HG03469 (cell line): Measurements from ENCODE around the gene SART1.

Experiments used
- ATAC-seq: cut with Tn5 transposase; IDR thresholded peaks from one replicate; pipeline ENCODE4 v1.9.1; 2021; ENCODE audit warnings: mild to moderate bottlenecking, moderate library complexity, moderate number of reproducible peaks; ENCODE audit not compliant: unreplicated experiment

SART1 gene, protein sequence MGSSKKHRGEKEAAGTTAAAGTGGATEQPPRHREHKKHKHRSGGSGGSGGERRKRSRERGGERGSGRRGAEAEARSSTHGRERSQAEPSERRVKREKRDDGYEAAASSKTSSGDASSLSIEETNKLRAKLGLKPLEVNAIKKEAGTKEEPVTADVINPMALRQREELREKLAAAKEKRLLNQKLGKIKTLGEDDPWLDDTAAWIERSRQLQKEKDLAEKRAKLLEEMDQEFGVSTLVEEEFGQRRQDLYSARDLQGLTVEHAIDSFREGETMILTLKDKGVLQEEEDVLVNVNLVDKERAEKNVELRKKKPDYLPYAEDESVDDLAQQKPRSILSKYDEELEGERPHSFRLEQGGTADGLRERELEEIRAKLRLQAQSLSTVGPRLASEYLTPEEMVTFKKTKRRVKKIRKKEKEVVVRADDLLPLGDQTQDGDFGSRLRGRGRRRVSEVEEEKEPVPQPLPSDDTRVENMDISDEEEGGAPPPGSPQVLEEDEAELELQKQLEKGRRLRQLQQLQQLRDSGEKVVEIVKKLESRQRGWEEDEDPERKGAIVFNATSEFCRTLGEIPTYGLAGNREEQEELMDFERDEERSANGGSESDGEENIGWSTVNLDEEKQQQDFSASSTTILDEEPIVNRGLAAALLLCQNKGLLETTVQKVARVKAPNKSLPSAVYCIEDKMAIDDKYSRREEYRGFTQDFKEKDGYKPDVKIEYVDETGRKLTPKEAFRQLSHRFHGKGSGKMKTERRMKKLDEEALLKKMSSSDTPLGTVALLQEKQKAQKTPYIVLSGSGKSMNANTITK

GRCh38 chr11:65961267-65962140 lies at the start of gene SART1:
Gene SART1 (plus strand): TSS chr11:65961734. CDS start chr11:65961781, 47 bp downstream.
- ATAC-seq = peak; percentile 82

- ATAC-seq = no peak
These were observed 48.7 kb upstream of the SART1 start for GRCh38 chr11:65912845-65913244.

DNA sequence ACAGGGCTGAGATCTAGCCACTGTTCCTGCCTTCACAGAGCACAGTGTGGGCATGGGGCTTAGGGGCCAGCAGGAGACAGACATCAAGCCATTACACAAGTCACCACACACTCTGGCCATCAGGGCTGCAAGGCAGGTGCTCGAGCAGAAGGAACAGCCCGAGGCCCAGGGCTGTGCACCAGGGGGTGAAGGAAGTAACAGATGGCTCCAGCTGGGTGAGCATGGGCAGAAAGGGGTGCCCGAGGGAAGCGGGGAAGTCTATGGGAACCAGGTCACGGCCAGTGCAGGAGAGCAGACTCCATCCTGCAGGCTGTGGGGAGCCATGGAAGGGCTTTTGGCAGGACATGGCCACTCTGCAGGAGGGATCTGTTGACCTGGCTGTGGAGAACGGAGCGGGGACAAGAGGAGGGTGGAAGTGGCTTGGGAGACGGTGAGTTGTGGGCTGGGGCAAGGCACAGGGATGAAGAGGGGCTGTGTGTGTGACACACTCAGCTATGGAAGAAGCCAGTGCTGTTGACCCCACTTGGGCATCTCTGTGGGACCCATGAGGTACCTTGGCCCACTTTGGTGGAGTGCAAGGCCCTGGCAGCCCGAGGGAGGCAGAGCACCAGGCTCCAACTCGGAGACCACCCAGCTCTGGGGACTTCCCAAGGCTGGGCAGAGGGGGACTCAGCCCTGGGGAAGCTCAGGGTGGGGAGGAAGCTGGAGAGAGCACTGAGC lies 46.3 kb upstream of the SART1 start:
- no peak for ATAC-seq

GRCh38 chr11:65915821-65916251 lies 45.7 kb upstream of the SART1 start:
- no peak for ATAC-seq

GRCh38 chr11:65916391-65916790 lies 45.1 kb upstream of the SART1 start:
- no peak for ATAC-seq

DNA sequence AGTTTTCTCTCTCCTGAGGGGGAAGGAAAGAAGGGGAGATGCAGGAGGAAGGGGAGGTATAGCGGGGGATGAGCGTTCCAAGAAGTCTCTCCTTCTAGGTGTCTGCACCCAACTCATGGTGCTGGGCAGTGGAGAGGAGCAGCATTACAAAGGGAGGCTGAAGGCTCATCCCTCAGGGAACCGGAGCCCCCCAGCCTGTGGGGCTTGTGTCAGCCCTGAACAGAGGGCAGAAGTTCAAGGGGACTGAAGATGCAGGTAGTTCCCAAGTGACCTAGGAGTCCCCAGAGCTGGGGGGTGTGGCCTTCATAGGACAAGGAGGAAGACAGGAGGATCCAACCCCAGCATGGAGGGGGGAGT lies 44.5 kb upstream of the SART1 start:
- no peak for ATAC-seq

DNA sequence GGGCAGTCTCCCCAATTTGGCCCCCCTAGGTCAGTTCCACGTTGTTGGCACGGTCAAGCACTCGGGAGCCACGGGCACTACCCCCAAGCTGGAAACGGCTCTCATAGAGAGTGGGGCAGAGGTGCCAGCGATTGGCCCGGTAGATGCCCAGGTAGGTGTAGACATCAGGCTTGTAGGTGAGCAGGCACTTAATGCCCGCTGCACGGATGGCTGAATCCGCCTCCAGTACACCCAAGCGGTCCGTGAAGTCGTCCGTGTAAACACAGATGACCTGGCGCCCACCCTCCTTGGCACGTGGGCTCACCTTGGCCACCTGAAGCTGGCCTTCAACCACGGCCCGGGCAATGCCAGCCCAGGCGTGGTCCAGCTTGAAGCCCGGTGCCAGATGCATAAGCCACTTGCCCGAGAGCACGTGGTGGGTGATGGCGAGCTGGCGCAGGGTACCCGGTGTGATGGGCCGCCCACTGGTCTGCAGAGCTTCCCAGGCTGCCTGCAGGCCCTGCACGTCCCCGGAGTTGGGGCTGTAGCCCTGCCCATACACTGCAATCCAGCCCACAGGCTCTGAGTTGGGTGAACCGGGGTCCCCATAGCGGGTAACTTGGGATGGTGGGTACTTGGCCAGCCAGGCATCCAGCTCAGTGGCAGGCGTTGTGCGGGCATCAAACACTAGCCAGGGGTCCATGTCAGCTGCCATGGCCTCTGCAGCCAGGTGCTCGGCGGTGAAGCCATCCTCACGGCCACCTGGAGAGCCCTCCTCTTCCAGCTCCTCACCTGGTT lies 43.9 kb upstream of the SART1 start:
- ATAC-seq = no peak

- ATAC-seq = no peak
These were observed 43.1 kb upstream of the SART1 start, which contains the start of gene C11orf68 for GRCh38 chr11:65918211-65919140. Gene C11orf68 (minus strand): TSS chr11:65919062. CDS start chr11:65919031, 31 bp downstream.

DNA sequence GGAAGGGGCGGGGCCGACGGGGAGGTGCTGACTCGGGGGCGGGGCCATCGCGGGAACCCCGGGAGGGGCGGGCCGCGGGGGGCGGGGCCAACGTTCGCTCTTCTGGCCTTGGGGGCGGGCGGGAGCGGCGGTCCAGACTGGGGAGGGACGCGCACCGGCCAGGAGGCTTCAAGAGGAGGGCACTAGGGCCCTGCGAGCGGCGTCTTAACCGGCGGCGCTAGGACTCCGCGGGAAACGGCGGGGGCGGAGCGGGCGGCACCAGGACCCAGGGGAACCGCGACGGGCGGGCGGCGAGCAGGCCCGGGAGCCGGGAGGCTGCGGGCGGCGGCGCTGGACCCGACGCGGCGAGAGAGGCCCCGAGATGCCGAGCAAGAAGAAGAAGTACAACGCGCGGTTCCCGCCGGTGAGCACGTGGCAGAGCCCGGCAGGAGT lies 42.4 kb upstream of the SART1 start, which contains the start of gene DRAP1:
TSS of gene DRAP1 (plus strand) at position 286 of the 432 bp plus-strand sequence. CDS start at position 362, 76 bp downstream.
- ATAC-seq = peak; percentile 63

DNA sequence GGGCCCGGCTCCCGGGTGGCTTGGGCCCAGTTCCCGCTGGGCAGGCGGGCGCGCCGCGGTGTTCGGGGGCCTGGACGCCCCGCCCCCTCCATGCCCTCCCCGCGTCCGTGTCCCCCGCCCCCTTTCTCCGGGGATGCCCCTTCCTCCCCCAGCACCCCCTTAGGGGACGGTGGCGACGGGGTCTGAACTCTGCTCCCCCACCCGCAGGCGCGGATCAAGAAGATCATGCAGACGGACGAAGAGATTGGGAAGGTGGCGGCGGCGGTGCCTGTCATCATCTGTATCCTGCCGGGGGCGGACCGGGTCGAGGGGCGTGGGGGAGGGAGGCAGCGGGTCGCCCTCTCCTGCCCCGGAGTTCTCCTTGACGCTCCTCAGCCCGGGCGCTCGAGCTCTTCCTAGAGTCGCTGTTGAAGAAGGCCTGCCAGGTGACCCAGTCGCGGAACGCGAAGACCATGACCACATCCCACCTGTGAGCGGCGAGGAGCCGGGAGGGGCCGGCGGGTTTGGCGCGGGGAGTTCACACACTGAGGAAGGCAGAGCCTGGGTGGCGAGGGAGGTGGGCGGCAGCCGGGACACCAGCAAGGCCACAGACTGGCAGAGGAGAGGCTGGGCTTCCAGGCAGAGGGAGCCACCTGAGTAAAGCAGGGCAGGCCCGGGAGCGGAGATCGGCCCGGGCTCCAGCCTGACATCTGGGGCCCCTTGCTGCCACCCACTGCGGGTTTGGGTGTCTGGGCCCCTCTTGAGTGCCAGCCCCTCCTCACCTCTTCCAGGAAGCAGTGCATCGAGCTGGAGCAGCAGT lies 41.8 kb upstream of the SART1 start:
- ATAC-seq = no peak

DNA sequence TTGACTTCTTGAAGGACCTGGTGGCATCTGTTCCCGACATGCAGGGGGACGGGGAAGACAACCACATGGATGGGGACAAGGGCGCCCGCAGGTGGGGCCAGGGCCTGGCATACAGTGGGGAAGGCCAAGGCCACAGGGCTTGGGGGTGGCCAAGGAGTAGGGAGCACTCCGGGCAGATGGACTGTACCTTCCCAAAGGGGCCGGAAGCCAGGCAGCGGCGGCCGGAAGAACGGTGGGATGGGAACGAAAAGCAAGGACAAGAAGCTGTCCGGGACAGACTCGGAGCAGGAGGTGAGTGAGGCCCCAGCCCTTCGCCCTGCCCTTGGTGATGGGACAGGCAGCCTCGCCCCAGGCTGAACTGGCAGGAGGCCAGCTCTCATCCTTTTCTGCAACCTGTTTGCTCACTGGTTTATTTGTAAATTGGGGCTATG lies 41.1 kb upstream of the SART1 start:
- ATAC-seq = no peak

DNA sequence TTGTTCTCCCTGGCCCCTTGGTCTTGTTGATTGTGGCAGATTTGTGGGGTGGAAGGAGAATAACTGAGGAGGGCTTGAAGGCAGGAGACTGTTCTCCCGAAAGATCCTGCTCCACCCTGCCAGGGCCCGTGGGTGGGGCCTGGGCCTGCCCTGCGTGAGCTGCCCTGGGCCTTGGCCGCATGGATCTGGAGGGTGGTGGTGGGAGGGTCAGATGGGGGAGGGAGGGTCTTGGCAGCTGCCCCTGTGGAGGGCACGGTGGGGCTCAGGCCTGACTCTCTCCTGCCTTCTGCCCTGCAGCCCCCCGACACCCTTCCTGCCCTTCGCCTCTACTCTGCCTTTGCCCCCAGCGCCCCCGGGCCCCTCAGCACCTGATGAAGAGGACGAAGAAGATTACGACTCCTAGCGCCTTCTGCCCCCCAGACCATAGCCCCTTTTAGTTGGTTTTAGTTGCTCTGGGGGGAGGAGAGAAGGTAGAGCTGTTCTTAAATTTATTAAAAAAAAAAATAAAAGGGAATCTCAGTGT lies 40.4 kb upstream of the SART1 start:
- ATAC-seq = no peak

GRCh38 chr11:65921876-65922275 lies 39.7 kb upstream of the SART1 start:
- ATAC-seq = no peak

DNA sequence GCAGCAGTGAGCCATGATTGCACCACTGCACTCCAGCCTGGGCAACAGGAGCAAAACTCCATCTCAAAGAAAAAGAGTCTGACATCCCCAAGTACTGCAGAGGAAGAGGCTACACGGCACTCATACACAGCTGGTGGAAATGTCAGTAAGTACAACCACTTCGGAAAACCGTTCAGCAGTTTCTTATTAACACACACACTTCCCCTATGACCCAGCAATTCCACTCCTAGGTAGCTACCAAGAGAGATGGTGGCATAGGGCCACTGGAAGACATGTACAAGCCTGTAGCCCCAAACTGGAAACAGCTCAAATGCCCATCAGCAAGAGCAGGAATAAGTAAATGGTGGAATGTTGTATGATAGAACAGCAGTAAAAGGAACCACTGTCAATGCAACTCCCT lies 39.0 kb upstream of the SART1 start:
- no peak for ATAC-seq

DNA sequence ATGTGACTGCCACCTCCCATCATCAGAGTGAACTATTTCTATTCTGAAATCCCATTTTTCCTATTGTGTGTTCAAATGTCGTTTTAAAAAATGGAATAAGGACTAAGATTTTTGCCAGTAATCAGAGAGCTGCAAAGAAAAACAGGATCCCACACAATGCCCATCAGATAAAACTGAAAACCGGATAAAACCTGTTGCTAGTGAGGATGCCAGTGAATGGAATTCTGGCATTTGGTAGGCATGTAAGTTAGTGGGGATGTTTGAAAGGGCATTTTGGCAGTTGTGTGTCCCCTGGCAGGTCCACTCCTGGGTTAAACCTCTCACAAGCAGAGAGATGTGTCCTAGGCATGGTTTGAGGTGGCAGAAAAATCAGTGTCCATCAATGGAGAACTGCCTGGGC lies 36.1 kb upstream of the SART1 start:
- ATAC-seq = no peak

GRCh38 chr11:65927904-65928397 lies 33.6 kb upstream of the SART1 start:
- no peak for ATAC-seq

GRCh38 chr11:65928667-65929066 lies 32.9 kb upstream of the SART1 start:
- no peak for ATAC-seq
